Measurements from ENCODE around the gene CNTN2. TPM values are rescaled to one million over a fixed set of nuclear protein-coding genes. Genes with fewer than 3 reads are reported as not detected.

CNTN2 gene
- total and polyA plus RNA-seq, 2 of the 4 experiments (the other 2 are of a cell fraction): not detected

GRCh38 chr1:205003358-205004131 is 39.5 kb upstream of the CNTN2 start:
- in situ Hi-C loops (cut with MboI; ENCODE audit: low sequenced_read_pairs): no loop called here

More at GRCh38 chr1:205003358-205004131, 39.5 kb upstream of the CNTN2 start:
- no peaks in the 10 kb centered on the region for H3K9me3 ChIP-seq (ENCODE audit: control insufficient read depth, insufficient read depth, low read length)
- ChIA-PET CTCF (interaction anchor here (0.6 to 1.5 kb wide), 3 partner anchors 58 to 1520 kb away, joined by 3 read pairs; no protein-coding TSS in a partner anchor), POLR2A (ENCODE audit: unreplicated experiment) (no interaction called here)
- dilution Hi-C loops (cut with HindIII; ENCODE audit: low sequenced_read_pairs, unreplicated experiment) (no loop called here), intact Hi-C loops (cut with micrococcal nuclease) (no loop called here)
- H3K18ac ChIP-seq (ENCODE audit: low read depth, low read length): no peak overlapping the region
- no peak overlapping the region for H2BK5ac ChIP-seq (ENCODE audit: low read depth, low read length, poor library complexity, severe bottlenecking)
- no peak overlapping the region for H2AK5ac ChIP-seq (ENCODE audit: low read depth, low read length)
- H4K8ac ChIP-seq (ENCODE audit: low read depth in 2 of 2, low read length in 2 of 2): no peak overlapping the region
- no peak overlapping the region for H3K14ac ChIP-seq (replicated peaks; ENCODE audit: low read depth, low read length)
- no peak overlapping the region for H3K23ac ChIP-seq (ENCODE audit: low read depth, low read length)
- BruUV-seq (replicated peaks): no TSS peak
- no peak overlapping the region for H3K4ac ChIP-seq (ENCODE audit: low read depth, low read length)
- no peak overlapping the region for H2BK120ac ChIP-seq (ENCODE audit: low read depth, low read length)
- H3K4me3 ChIP-seq (ENCODE audit: insufficient read depth, low read depth, low read length): no peak overlapping the region
- H4K91ac ChIP-seq (ENCODE audit: insufficient read depth, low read depth, low read length): no peak overlapping the region
- no peak overlapping the region for H3K27ac ChIP-seq (ENCODE audit: insufficient read depth, low read length)
- H3K9ac ChIP-seq (ENCODE audit: low read depth, low read length): no peak overlapping the region
- H2BK15ac ChIP-seq (ENCODE audit: low read depth, low read length): no peak overlapping the region
- no peak overlapping the region for H3K4me2 ChIP-seq (ENCODE audit: low read depth, low read length)
- H4K20me1 ChIP-seq (ENCODE audit: insufficient read depth, low read length): no peaks in the 10 kb centered on the region
- H3K4me1 ChIP-seq (ENCODE audit: control insufficient read depth, insufficient read depth, low read length): no peaks in the 10 kb centered on the region
- H4K5ac ChIP-seq (ENCODE audit: low read depth, low read length): no peak overlapping the region
- H2AK9ac ChIP-seq (replicated peaks; ENCODE audit: low read depth, low read length, poor library complexity): no peak overlapping the region
- no peak for ATAC-seq (ENCODE audit: low read depth)
- H2BK20ac ChIP-seq (ENCODE audit: low read depth, low read length): no peak overlapping the region
- H3K79me1 ChIP-seq (ENCODE audit: low read depth in 1 of 2, low read length in 2 of 2): no peaks in the 10 kb centered on the region
- no peak for DNase-seq
- no peak overlapping the region for H2AFZ ChIP-seq (replicated peaks; ENCODE audit: low read length, poor library complexity)
- 30% methylated on average over 2 of the region's 10 CpGs; no CpG with 5 or more reads in 1 of the 2 experiments for WGBS, 2 experiments (ENCODE audit: extremely low coverage in 2 of 2, insufficient read length in 1 of 2)
- H3K56ac ChIP-seq (ENCODE audit: extremely low read depth, insufficient read depth, low read length): no peak overlapping the region
- peaks cover 50% of the 10 kb centered on the region for H3K27me3 ChIP-seq (ENCODE audit: control insufficient read depth, insufficient read depth, low read length)
- H3K36me3 ChIP-seq (ENCODE audit: control insufficient read depth, insufficient read depth, low read length): no peaks in the 10 kb centered on the region
- no peak for TF ChIP-seq NFE2L2 (IDR thresholded peaks at IDR 0.05; ENCODE audit: low read depth, low read length)
- TF ChIP-seq, protein P1, sequence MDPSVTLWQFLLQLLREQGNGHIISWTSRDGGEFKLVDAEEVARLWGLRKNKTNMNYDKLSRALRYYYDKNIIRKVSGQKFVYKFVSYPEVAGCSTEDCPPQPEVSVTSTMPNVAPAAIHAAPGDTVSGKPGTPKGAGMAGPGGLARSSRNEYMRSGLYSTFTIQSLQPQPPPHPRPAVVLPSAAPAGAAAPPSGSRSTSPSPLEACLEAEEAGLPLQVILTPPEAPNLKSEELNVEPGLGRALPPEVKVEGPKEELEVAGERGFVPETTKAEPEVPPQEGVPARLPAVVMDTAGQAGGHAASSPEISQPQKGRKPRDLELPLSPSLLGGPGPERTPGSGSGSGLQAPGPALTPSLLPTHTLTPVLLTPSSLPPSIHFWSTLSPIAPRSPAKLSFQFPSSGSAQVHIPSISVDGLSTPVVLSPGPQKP (IDR thresholded peaks at IDR 0.05; ENCODE audit: borderline replicate concordance, low read depth, low read length): no peak
- no peak for TF ChIP-seq MXI1 (IDR thresholded peaks at IDR 0.05; ENCODE audit: borderline replicate concordance, low read depth, low read length)
- TF ChIP-seq MAFK (IDR thresholded peaks at IDR 0.05; ENCODE audit: low read depth, low read length): no peak
- no peak for TF ChIP-seq MAZ (IDR thresholded peaks at IDR 0.05; ENCODE audit: borderline replicate concordance, low read depth, low read length)
- no peak for TF ChIP-seq RCOR1 (IDR thresholded peaks at IDR 0.05; ENCODE audit: insufficient replicate concordance, low read length)
- TF ChIP-seq, protein P2, sequence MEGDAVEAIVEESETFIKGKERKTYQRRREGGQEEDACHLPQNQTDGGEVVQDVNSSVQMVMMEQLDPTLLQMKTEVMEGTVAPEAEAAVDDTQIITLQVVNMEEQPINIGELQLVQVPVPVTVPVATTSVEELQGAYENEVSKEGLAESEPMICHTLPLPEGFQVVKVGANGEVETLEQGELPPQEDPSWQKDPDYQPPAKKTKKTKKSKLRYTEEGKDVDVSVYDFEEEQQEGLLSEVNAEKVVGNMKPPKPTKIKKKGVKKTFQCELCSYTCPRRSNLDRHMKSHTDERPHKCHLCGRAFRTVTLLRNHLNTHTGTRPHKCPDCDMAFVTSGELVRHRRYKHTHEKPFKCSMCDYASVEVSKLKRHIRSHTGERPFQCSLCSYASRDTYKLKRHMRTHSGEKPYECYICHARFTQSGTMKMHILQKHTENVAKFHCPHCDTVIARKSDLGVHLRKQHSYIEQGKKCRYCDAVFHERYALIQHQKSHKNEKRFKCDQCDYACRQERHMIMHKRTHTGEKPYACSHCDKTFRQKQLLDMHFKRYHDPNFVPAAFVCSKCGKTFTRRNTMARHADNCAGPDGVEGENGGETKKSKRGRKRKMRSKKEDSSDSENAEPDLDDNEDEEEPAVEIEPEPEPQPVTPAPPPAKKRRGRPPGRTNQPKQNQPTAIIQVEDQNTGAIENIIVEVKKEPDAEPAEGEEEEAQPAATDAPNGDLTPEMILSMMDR (conservative IDR thresholded peaks at IDR 0.05; ENCODE audit: low read depth, low read length): no peak
- no peak for TF ChIP-seq CEBPB (IDR thresholded peaks at IDR 0.05; ENCODE audit: low read depth, low read length)
- TF ChIP-seq BHLHE40 (IDR thresholded peaks at IDR 0.05; ENCODE audit: low read depth, low read length): no peak
- TF ChIP-seq FOS (IDR thresholded peaks at IDR 0.05; ENCODE audit: low read depth, low read length): no peak
- no peak for TF ChIP-seq RFX5 (IDR thresholded peaks at IDR 0.05; ENCODE audit: low read depth, low read length)
- no peak for TF ChIP-seq RAD21 (IDR thresholded peaks at IDR 0.05; ENCODE audit: low read length)
- no peak for TF ChIP-seq SMC3 (IDR thresholded peaks at IDR 0.05; ENCODE audit: low read depth, low read length)
- no peak for TF ChIP-seq POLR2A (IDR thresholded peaks at IDR 0.05; ENCODE audit: low read depth, low read length)
- TF ChIP-seq, protein P3, sequence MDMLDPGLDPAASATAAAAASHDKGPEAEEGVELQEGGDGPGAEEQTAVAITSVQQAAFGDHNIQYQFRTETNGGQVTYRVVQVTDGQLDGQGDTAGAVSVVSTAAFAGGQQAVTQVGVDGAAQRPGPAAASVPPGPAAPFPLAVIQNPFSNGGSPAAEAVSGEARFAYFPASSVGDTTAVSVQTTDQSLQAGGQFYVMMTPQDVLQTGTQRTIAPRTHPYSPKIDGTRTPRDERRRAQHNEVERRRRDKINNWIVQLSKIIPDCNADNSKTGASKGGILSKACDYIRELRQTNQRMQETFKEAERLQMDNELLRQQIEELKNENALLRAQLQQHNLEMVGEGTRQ (IDR thresholded peaks at IDR 0.05; ENCODE audit: low read depth, low read length): no peak
- TF ChIP-seq CHD1 (IDR thresholded peaks at IDR 0.05; ENCODE audit: low read depth, low read length): no peak
- H3K9me1 ChIP-seq (ENCODE audit: insufficient read depth, low read length): no peaks in the 10 kb centered on the region
